Ascending aorta (tissue), 2 donors: ENCODE results near the gene GRM3. TPM values are rescaled to one million over a fixed set of nuclear protein-coding genes. Genes with fewer than 3 reads are reported as not detected.
A peak's percentile ranks its signal among the peaks of the same experiment; 100 is the strongest.

Source experiments
- DNase-seq, 2 donors: peaks; one replicate each; pipeline ENCODE4 v3.0.0-alpha.2; 2019; ENCODE audit warnings: low spot score in 2 of 2
- H3K27ac ChIP-seq, 2 donors: fragments of 200-600 bp; sonication (generic); one replicate each; pipeline ENCODE4 v1.5.1; 2016 to 2017; ENCODE audit warnings: mild to moderate bottlenecking in 1 of 2
- H3K27me3 ChIP-seq: fragments of 200-600 bp; sonication (generic); one replicate; pipeline ENCODE4 v1.5.1; 2017
- H3K36me3 ChIP-seq, 2 donors: fragments of 200-600 bp; sonication (generic); one replicate each; pipeline ENCODE4 v1.5.1; 2016
- H3K4me1 ChIP-seq, 2 donors: fragments of 200-600 bp; sonication (generic); one replicate each; pipeline ENCODE4 v1.5.1; 2016 to 2017; ENCODE audit warnings: mild to moderate bottlenecking in 1 of 2
- H3K4me3 ChIP-seq, 2 donors: fragments of 200-600 bp; sonication (generic); one replicate each; pipeline ENCODE4 v1.5.1; 2016 to 2017; ENCODE audit warnings: mild to moderate bottlenecking in 1 of 2
- H3K9me3 ChIP-seq, 2 donors: fragments of 200-600 bp; sonication (generic); one replicate each; pipeline ENCODE4 v1.5.1; 2016
- intact Hi-C: fragments of 100-400 bp; cut with DNase I; formaldehyde crosslinking; loops from one replicate; pipeline ENCODE4 v1.15.1; 2023
- total RNA-seq: library from RNA; depleted of rRNA; stranded (reverse); fragments of >200 nt; gene quantifications from one replicate; pipeline ENCODE4 v1.1.0, GENCODE V29; 2016
- TF ChIP-seq, protein P1 (sequence below), 3 experiments: fragments of 200-600 bp in 2 of 3; fragments of 450-650 bp in 1 of 3; sonication (generic) in 2 of 3; IDR thresholded peaks; one replicate each; pipeline ENCODE4 v1.5.1; 2016 to 2019; ENCODE audit warnings: antibody characterized with exemption in 3 of 3, mild to moderate bottlenecking in 1 of 3, moderate library complexity in 1 of 3

The GRM3 gene
- total RNA-seq, 1 donor from 2014 or later: not detected

DNA sequence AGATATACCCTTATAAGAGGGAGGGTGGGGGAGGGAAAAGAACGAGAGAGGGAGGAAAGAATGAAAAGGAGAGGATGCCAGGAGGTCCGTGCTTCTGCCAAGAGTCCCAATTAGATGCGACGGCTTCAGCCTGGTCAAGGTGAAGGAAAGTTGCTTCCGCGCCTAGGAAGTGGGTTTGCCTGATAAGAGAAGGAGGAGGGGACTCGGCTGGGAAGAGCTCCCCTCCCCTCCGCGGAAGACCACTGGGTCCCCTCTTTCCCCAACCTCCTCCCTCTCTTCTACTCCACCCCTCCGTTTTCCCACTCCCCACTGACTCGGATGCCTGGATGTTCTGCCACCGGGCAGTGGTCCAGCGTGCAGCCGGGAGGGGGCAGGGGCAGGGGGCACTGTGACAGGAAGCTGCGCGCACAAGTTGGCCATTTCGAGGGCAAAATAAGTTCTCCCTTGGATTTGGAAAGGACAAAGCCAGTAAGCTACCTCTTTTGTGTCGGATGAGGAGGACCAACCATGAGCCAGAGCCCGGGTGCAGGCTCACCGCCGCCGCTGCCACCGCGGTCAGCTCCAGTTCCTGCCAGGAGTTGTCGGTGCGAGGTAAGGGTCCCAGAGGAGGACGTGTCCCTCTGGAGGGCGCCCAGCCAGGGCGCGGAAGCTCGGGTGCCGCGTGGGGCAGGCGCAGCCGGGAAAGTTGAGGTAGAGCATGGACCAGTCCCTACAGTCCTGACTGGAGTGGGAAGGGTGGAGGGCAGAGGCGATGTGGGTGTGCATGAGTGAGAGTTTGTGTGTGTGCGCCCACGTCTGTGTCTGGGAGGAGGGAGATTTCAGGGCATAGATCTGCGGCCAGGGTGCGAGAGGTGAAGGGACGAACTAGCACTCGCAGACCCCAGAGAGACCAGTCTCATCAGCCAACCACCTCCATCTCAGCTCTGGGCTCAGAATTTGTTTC, 844 bp downstream of the GRM3 start:
- intact Hi-C loops: no loop called here
- H3K27ac ChIP-seq: no peak overlapping the region
- DNase-seq: no peak
- no peaks in the 10 kb centered on the region for H3K36me3 ChIP-seq
- H3K4me3 ChIP-seq: peak overlapping the region; percentile 42 to 47
- TF ChIP-seq, protein P1, sequence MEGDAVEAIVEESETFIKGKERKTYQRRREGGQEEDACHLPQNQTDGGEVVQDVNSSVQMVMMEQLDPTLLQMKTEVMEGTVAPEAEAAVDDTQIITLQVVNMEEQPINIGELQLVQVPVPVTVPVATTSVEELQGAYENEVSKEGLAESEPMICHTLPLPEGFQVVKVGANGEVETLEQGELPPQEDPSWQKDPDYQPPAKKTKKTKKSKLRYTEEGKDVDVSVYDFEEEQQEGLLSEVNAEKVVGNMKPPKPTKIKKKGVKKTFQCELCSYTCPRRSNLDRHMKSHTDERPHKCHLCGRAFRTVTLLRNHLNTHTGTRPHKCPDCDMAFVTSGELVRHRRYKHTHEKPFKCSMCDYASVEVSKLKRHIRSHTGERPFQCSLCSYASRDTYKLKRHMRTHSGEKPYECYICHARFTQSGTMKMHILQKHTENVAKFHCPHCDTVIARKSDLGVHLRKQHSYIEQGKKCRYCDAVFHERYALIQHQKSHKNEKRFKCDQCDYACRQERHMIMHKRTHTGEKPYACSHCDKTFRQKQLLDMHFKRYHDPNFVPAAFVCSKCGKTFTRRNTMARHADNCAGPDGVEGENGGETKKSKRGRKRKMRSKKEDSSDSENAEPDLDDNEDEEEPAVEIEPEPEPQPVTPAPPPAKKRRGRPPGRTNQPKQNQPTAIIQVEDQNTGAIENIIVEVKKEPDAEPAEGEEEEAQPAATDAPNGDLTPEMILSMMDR (IDR thresholded peaks at IDR 0.05): no peak
- H3K27me3 ChIP-seq: no peaks in the 10 kb centered on the region
- no peaks in the 10 kb centered on the region for H3K4me1 ChIP-seq
- H3K9me3 ChIP-seq: no peaks in the 10 kb centered on the region

DNA sequence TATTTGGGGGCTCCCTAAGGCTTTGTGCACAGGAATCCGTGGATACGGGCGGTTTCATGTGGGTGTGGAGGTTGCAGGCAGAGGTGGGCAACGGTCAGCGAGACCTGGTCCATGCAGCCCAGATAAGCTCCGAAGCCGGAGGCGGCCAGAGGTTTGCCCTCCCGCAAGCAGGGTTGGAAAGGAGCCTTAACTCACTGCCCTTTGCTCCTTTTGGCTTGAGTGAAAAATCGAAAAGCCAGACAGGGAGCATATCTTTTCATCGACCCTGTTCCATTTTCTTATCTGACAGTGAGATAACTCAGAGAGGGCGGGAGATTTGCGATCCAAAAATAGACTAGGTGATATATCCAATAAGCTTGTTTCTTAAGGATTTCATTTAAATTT, 1.5 kb downstream of the GRM3 start:
- Histone ChIP-seq H3K4me3 (peak overlapping the region; percentile 3 to 42), H3K27ac (no peak overlapping the region), H3K9me3 (no peaks in the 10 kb centered on the region), H3K27me3 (no peaks in the 10 kb centered on the region), H3K36me3 (no peaks in the 10 kb centered on the region), H3K4me1 (no peaks in the 10 kb centered on the region)
- intact Hi-C loops: no loop called here
- TF ChIP-seq, protein P1 (IDR thresholded peaks at IDR 0.05): no peak
- no peak for DNase-seq

DNA sequence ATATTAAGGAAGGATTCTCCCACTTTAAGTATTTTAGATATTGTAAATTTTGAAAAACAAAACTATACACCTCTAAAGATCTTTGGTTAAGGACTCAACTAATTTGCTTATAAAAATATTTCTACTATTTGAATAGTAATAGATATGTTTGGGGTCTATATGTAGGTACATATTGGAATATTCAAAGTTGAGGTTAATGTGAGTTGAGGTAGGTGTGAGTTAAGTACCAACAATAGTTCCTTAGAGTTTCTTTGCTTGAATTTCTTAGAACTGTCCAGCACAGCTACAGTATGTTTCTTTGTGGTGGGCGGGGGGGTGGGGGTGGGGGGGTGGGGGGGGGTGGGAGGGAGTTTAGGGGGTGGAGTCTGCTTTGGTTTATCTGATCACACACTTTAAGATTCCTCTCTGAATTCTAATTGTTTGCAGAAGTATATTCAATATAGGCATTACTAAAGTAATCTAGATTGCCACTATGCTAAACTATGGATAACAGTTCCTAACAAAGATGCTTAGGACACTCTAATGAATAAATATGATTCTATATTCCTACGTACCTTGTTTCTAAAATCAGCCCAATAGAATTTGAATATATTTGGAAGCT, 2.1 kb downstream of the GRM3 start:
- no peak overlapping the region for H3K4me3 ChIP-seq
- intact Hi-C loops: no loop called here

DNA sequence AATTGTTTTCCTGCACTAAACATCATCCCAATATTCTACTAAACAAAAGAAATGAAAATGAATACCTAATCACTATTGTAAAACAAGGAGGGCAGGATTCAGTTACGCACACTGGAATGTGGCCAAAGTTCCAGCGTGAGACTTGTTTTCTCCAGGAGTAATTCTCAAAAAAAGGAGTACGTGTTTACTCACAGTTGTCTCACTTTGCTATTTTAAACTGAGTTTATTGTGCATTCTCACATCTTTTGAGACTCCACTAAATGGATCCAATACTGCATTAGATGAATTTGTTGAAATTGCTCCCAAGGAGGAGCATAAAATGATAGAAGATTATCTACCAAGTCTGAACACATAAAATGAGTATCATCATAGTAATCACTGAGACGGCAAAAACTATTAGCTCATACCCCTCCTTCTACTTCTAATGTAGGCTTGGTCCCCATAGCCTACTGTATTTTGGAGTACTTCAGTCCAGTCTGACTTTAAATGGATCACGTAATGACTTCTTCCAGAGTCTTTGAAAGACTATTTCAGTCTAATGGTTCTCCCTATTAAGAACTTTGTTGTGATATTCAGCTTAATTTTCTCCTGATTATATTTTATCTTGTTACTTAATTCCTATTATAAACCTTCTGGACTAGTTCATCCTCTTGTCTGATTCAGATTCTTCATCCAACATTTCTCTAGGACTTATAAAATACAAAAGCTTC, 3.8 kb downstream of the GRM3 start:
- TF ChIP-seq, protein P1 (IDR thresholded peaks at IDR 0.05): no peak
- Histone ChIP-seq H3K27me3 (no peaks in the 10 kb centered on the region), H3K9me3 (no peaks in the 10 kb centered on the region), H3K36me3 (no peaks in the 10 kb centered on the region), H3K4me3 (no peak overlapping the region), H3K4me1 (no peaks in the 10 kb centered on the region), H3K27ac (no peak overlapping the region)
- no peak for DNase-seq
- intact Hi-C loops: no loop called here

More for the DNA sequence above, 2.1 kb downstream of the GRM3 start:
- no peaks in the 10 kb centered on the region for H3K36me3 ChIP-seq
- H3K4me1 ChIP-seq: no peaks in the 10 kb centered on the region
- no peaks in the 10 kb centered on the region for H3K27me3 ChIP-seq
- H3K9me3 ChIP-seq: no peaks in the 10 kb centered on the region
- H3K27ac ChIP-seq: no peak overlapping the region
- no peak for DNase-seq
- TF ChIP-seq, protein P1 (IDR thresholded peaks at IDR 0.05): no peak

DNA sequence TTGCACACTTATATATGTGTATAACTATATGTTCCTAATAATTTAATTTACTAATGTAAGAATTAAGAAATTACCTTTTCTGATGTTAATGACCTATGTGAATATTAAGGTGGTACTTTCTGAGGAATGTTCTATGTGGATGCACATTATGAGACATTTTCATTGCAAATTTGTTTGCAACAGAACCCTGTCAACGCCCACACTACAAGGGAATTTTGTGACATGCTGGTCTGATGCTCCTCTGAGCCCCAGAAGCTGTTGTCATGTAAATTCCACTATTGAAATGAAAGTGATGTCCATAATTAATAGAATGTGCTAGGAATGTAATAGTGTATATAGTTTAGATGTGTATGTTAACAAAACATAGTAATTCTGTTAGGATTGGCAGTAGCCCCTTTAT, 4.5 kb downstream of the GRM3 start:
- intact Hi-C loops: no loop called here
- no peaks in the 10 kb centered on the region for H3K4me1 ChIP-seq
- H3K9me3 ChIP-seq: no peaks in the 10 kb centered on the region
- TF ChIP-seq, protein P1 (IDR thresholded peaks at IDR 0.05): no peak
- H3K27ac ChIP-seq: no peak overlapping the region
- no peaks in the 10 kb centered on the region for H3K27me3 ChIP-seq
- no peaks in the 10 kb centered on the region for H3K36me3 ChIP-seq
- no peak overlapping the region for H3K4me3 ChIP-seq
- no peak for DNase-seq
